ENCODE results near the gene SRP54.
A peak's percentile ranks its signal among the peaks of the same experiment; 100 is the strongest.
"Not testable (repeated sequence)": the region's sequence is repeated elsewhere in the genome, so short reads cannot be mapped to it uniquely, and the experiment has no call there.

The SRP54 gene

GRCh38 chr14:35046751-35047536 lies 64.2 kb downstream of the SRP54 start:
- DNase-seq (ENCODE audit: low read depth), result peak; percentile 13

- no peak for DNase-seq (ENCODE audit: low read depth)
These were observed 65.3 kb downstream of the SRP54 start for GRCh38 chr14:35047976-35048513.

GRCh38 chr14:35050652-35051051 lies 67.9 kb downstream of the SRP54 start:
- DNase-seq (ENCODE audit: low read depth), result no peak

GRCh38 chr14:35051796-35052195 lies 69.0 kb downstream of the SRP54 start:
- no peak for DNase-seq (ENCODE audit: low read depth)

- no peak for DNase-seq (ENCODE audit: low read depth)
These were observed 69.8 kb downstream of the SRP54 start for GRCh38 chr14:35052637-35053036.

- DNase-seq (ENCODE audit: low read depth), result not testable (repeated sequence)
These were observed 78.5 kb downstream of the SRP54 start for GRCh38 chr14:35061113-35061791.

- not testable (repeated sequence) for DNase-seq (ENCODE audit: low read depth)
These were observed 82.9 kb downstream of the SRP54 start for GRCh38 chr14:35065731-35066130.

GRCh38 chr14:35068238-35069012 lies 85.6 kb downstream of the SRP54 start:
- no peak for DNase-seq (ENCODE audit: low read depth)

- DNase-seq (ENCODE audit: low read depth), result no peak
These were observed 89.4 kb downstream of the SRP54 start for GRCh38 chr14:35072226-35072625.

- no peak for DNase-seq (ENCODE audit: low read depth)
These were observed 90.7 kb downstream of the SRP54 start for GRCh38 chr14:35073486-35073885.

- DNase-seq (ENCODE audit: low read depth), result no peak
These were observed 95.3 kb downstream of the SRP54 start for GRCh38 chr14:35078082-35078481.

Data from stimulated activated CD8-positive, alpha-beta memory T cell treated with anti-CD3 and anti-CD28 coated beads, Interleukin-7, amount 100 ng/mL, for 24 hours (primary cell).